Astrocyte (in vitro differentiated cells and primary cell): ENCODE results near the gene MYADM. TPM values are rescaled to one million over a fixed set of nuclear protein-coding genes. Genes with fewer than 3 reads are reported as not detected.
A peak's percentile ranks its signal among the peaks of the same experiment; 100 is the strongest.

Experiments used
- DNase-seq: peaks from one replicate; pipeline ENCODE4 v3.0.0-alpha.2; 2010; ENCODE audit warnings: low read depth
- FAIRE-seq: peaks from 2 replicates; lab custom pipeline; 2011; peaks lifted over from hg19 to GRCh38; lab: Jason Lieb, UNC
- H2AFZ ChIP-seq: 2 replicates; pipeline ENCODE4 v1.6.0; 2012; ENCODE audit warnings: low read depth, low read length, inconsistent platforms
- H3K27ac ChIP-seq: 2 replicates; pipeline ENCODE4 v1.5.1; 2011; ENCODE audit warnings: low read depth, low read length, inconsistent platforms
- H3K27me3 ChIP-seq: 2 replicates; pipeline ENCODE4 v1.6.0; 2011; ENCODE audit warnings: low read length, inconsistent platforms; ENCODE audit not compliant: insufficient read depth
- H3K36me3 ChIP-seq: 2 replicates; pipeline ENCODE4 v1.5.1; 2011; ENCODE audit warnings: low read length, inconsistent platforms; ENCODE audit not compliant: insufficient read depth
- H3K4me1 ChIP-seq: 2 replicates; pipeline ENCODE4 v1.5.1; 2011; ENCODE audit warnings: low read length, inconsistent platforms; ENCODE audit not compliant: insufficient read depth
- H3K4me2 ChIP-seq: 2 replicates; pipeline ENCODE4 v1.6.0; 2012; ENCODE audit warnings: low read length, inconsistent platforms
- H3K4me3 ChIP-seq: 2 replicates; pipeline ENCODE4 v1.5.1; 2011; ENCODE audit warnings: low read depth, mild to moderate bottlenecking, low read length, inconsistent platforms; ENCODE audit not compliant: insufficient read depth
- H3K79me2 ChIP-seq: 2 replicates; pipeline ENCODE4 v1.6.0; 2012; ENCODE audit warnings: mild to moderate bottlenecking, low read length, inconsistent platforms; ENCODE audit not compliant: insufficient read depth
- H3K9ac ChIP-seq: 2 replicates; pipeline ENCODE4 v1.6.0; 2012; ENCODE audit warnings: mild to moderate bottlenecking, low read length, inconsistent platforms
- H3K9me3 ChIP-seq: 2 replicates; pipeline ENCODE4 v1.5.1; 2012; ENCODE audit warnings: low read depth, mild to moderate bottlenecking, low read length, inconsistent platforms; ENCODE audit not compliant: insufficient read depth
- H4K20me1 ChIP-seq: 2 replicates; pipeline ENCODE4 v1.6.0; 2012; ENCODE audit warnings: low read length, inconsistent platforms; ENCODE audit not compliant: insufficient read depth
- H3K27ac Mint-ChIP-seq: one replicate; pipeline ENCODE4 v1.8.0; 2021; ENCODE audit warnings: mild to moderate bottlenecking, mixed read lengths; ENCODE audit not compliant: unreplicated experiment
- H3K27me3 Mint-ChIP-seq: one replicate; pipeline ENCODE4 v1.8.0; 2021; ENCODE audit warnings: low read depth, mixed read lengths; ENCODE audit not compliant: unreplicated experiment
- H3K36me3 Mint-ChIP-seq: one replicate; pipeline ENCODE4 v1.8.0; 2021; ENCODE audit warnings: low read depth, mixed read lengths; ENCODE audit not compliant: unreplicated experiment
- H3K4me1 Mint-ChIP-seq: one replicate; pipeline ENCODE4 v1.8.0; 2021; ENCODE audit warnings: low read depth, mixed read lengths; ENCODE audit not compliant: unreplicated experiment
- H3K4me3 Mint-ChIP-seq: one replicate; pipeline ENCODE4 v1.8.0; 2021; ENCODE audit warnings: mild to moderate bottlenecking, moderate library complexity, mixed read lengths; ENCODE audit not compliant: unreplicated experiment
- H3K9me3 Mint-ChIP-seq: one replicate; pipeline ENCODE4 v1.8.0; 2021; ENCODE audit warnings: mild to moderate bottlenecking, mixed read lengths; ENCODE audit not compliant: unreplicated experiment
- CTCF ChIP-seq: IDR thresholded peaks from 2 replicates; pipeline ENCODE4 v1.5.1; 2011; ENCODE audit warnings: low read depth, mild to moderate bottlenecking, inconsistent platforms, low read length, moderate library complexity; ENCODE audit not compliant: insufficient read depth
- EZH2 ChIP-seq: IDR thresholded peaks from 2 replicates; pipeline ENCODE4 v1.6.1; 2012; ENCODE audit warnings: mild to moderate bottlenecking, low read length, inconsistent platforms; ENCODE audit not compliant: insufficient read depth
- total RNA-seq: library from RNA; stranded (reverse); gene quantifications from 2 replicates; pipeline ENCODE4 v1.2.1, GENCODE V29; 2021

Gene MYADM
- total RNA-seq, 1 donor from 2014 or later: 221 TPM

DNA sequence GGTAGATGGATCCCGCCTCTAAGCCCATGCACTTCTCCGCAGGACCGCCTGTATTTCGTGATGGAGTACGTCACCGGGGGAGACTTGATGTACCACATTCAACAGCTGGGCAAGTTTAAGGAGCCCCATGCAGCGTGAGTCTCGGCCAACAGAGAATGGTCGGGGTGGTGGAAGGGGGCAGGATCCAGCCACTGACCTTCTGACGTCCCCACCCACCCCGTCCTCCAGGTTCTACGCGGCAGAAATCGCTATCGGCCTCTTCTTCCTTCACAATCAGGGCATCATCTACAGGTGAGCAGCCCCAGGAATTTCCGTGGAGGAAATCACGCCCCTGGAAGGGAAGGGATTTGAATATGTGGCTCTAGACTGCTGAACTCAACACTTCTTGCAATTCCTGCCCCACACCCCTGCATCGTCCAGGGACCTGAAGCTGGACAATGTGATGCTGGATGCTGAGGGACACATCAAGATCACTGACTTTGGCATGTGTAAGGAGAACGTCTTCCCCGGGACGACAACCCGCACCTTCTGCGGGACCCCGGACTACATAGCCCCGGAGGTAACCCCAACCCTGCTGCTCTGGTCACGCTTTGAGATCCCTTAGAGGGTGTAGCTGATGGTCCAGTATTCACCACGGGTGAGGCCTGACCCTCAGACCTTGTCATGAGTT is 32.6 kb downstream of the MYADM start:
- Mint-ChIP-seq H3K9me3 (peaks cover 3% of the 10 kb centered on the region), H3K27ac (no peak overlapping the region), H3K4me1 (no peaks in the 10 kb centered on the region), H3K36me3 (no peaks in the 10 kb centered on the region), H3K4me3 (no peak overlapping the region), H3K27me3 (peaks cover 47% of the 10 kb centered on the region)
- Histone ChIP-seq H3K79me2 (no peaks in the 10 kb centered on the region), H3K27me3 (peaks cover 29% of the 10 kb centered on the region), H3K27ac (no peak overlapping the region), H2AFZ (no peak overlapping the region), H3K4me1 (no peaks in the 10 kb centered on the region), H3K36me3 (no peaks in the 10 kb centered on the region), H3K4me3 (no peak overlapping the region), H3K4me2 (no peak overlapping the region), H3K9me3 (no peaks in the 10 kb centered on the region), H4K20me1 (no peaks in the 10 kb centered on the region), H3K9ac (no peak overlapping the region)
- no peak for DNase-seq
- TF ChIP-seq EZH2 (no peak), CTCF (no peak)
- FAIRE-seq: no peak

DNA sequence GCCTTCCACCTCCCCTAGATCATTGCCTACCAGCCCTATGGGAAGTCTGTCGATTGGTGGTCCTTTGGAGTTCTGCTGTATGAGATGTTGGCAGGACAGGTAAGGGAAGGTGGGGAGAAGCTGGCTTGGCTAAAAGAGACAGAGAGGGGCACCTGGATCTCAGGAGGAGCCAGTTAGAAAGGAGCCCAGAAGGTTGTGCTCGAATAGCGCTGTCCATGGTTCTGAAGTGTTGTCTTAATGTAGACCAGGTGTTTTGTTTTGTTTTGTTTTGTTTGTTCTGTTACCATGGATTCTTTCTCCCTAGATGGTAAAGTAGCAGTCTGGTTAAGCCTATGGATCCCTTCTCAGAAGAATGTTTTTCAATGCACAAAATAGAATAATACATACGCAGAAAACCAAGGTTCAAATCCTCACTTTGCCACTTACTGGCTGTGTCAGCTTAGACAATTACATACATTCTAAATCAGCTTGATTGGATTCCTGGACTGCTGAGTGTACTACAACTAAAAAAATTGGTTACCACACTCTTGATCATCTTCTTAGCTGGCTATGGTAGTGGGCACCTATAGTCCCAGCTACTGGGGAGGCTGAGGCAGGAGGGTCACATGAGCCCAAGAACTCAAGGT is 35.5 kb downstream of the MYADM start:
- H3K4me1 ChIP-seq: peaks cover 2% of the 10 kb centered on the region
- H3K27ac ChIP-seq: no peak overlapping the region
- Mint-ChIP-seq H3K9me3 (peaks cover 3% of the 10 kb centered on the region), H3K27ac (no peak overlapping the region), H3K36me3 (no peaks in the 10 kb centered on the region), H3K4me3 (no peak overlapping the region), H3K4me1 (no peaks in the 10 kb centered on the region), H3K27me3 (peaks cover 60% of the 10 kb centered on the region)
- H2AFZ ChIP-seq: no peak overlapping the region
- H3K79me2 ChIP-seq: no peaks in the 10 kb centered on the region
- no peak overlapping the region for H3K9ac ChIP-seq
- TF ChIP-seq EZH2: no peak
- no peak for TF ChIP-seq CTCF
- no peaks in the 10 kb centered on the region for H4K20me1 ChIP-seq
- FAIRE-seq (peak; percentile 60), DNase-seq (peak; percentile 16)
- no peaks in the 10 kb centered on the region for H3K9me3 ChIP-seq
- no peaks in the 10 kb centered on the region for H3K36me3 ChIP-seq
- H3K27me3 ChIP-seq: peaks cover 35% of the 10 kb centered on the region
- H3K4me3 ChIP-seq: no peak overlapping the region
- H3K4me2 ChIP-seq: no peak overlapping the region

DNA sequence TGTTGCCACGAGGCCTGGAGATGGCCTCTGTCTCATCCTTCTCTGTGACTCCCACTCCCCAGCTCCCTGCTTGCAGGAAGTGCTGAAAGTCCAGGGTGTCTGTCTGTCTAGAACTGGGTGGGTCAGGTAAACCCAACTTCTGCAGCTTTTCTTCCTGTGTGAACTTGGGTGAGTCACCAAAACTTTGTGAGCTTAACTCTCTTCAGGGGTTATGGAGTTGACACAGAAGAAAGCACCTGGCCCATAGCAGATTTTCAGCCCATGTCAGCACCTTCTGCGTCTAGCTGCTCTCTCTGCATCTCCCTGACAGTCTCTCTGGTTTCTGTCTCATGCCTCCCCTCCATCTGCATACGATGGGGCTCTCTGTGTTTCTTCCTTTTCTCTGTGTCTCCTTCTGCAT is 37.2 kb downstream of the MYADM start:
- no peak overlapping the region for H3K4me3 Mint-ChIP-seq
- Histone ChIP-seq H3K27ac (no peak overlapping the region), H3K9me3 (no peaks in the 10 kb centered on the region), H3K4me3 (no peak overlapping the region), H3K36me3 (no peaks in the 10 kb centered on the region), H3K4me1 (peaks cover 2% of the 10 kb centered on the region), H3K79me2 (no peaks in the 10 kb centered on the region), H3K4me2 (no peak overlapping the region), H2AFZ (no peak overlapping the region), H3K27me3 (peaks cover 32% of the 10 kb centered on the region), H4K20me1 (no peaks in the 10 kb centered on the region), H3K9ac (no peak overlapping the region)
- FAIRE-seq (no peak), DNase-seq (no peak)
- H3K9me3 Mint-ChIP-seq: peaks cover 3% of the 10 kb centered on the region
- no peaks in the 10 kb centered on the region for H3K36me3 Mint-ChIP-seq
- H3K27ac Mint-ChIP-seq: no peak overlapping the region
- TF ChIP-seq CTCF (no peak), EZH2 (no peak)
- peaks cover 4% of the 10 kb centered on the region for H3K4me1 Mint-ChIP-seq
- peaks cover 61% of the 10 kb centered on the region for H3K27me3 Mint-ChIP-seq
